Central memory CD8-positive, alpha-beta T cell (primary cell): ENCODE results near the gene RRP1B.
A peak's percentile ranks its signal among the peaks of the same experiment; 100 is the strongest.
"Not testable (repeated sequence)": the region's sequence is repeated elsewhere in the genome, so short reads cannot be mapped to it uniquely, and the experiment has no call there.

Source experiments
- ATAC-seq: fragments of 150-1000 bp; cut with Tn5 transposase; replicated peaks from 2 replicates; pipeline ENCODE4 v1.10.0; 2022; ENCODE audit warnings: mild to moderate bottlenecking, moderate FRiP score, moderate number of reproducible peaks; ENCODE audit not compliant: poor library complexity, severe bottlenecking; ENCODE audit errors: extremely low read depth
- DNase-seq, 2 donors: peaks; one replicate each; pipeline ENCODE4 v3.0.0; 2021; ENCODE audit warnings: low spot score in 2 of 2
- H3K27ac Mint-ChIP-seq: one replicate; pipeline ENCODE4 v1.8.0; 2022; ENCODE audit warnings: low read depth, mild to moderate bottlenecking, moderate library complexity, mixed read lengths
- H3K27me3 Mint-ChIP-seq: one replicate; pipeline ENCODE4 v1.8.0; 2022; ENCODE audit warnings: mixed read lengths
- H3K36me3 Mint-ChIP-seq: one replicate; pipeline ENCODE4 v1.8.0; 2022; ENCODE audit warnings: mild to moderate bottlenecking, moderate library complexity, mixed read lengths; ENCODE audit not compliant: insufficient read depth
- H3K4me1 Mint-ChIP-seq: one replicate; pipeline ENCODE4 v1.8.0; 2022; ENCODE audit warnings: mixed read lengths
- H3K4me3 Mint-ChIP-seq: one replicate; pipeline ENCODE4 v1.8.0; 2022; ENCODE audit warnings: mild to moderate bottlenecking, moderate library complexity, mixed read lengths
- H3K9me3 Mint-ChIP-seq: one replicate; pipeline ENCODE4 v1.8.0; 2022; ENCODE audit warnings: mixed read lengths

The RRP1B gene

DNA sequence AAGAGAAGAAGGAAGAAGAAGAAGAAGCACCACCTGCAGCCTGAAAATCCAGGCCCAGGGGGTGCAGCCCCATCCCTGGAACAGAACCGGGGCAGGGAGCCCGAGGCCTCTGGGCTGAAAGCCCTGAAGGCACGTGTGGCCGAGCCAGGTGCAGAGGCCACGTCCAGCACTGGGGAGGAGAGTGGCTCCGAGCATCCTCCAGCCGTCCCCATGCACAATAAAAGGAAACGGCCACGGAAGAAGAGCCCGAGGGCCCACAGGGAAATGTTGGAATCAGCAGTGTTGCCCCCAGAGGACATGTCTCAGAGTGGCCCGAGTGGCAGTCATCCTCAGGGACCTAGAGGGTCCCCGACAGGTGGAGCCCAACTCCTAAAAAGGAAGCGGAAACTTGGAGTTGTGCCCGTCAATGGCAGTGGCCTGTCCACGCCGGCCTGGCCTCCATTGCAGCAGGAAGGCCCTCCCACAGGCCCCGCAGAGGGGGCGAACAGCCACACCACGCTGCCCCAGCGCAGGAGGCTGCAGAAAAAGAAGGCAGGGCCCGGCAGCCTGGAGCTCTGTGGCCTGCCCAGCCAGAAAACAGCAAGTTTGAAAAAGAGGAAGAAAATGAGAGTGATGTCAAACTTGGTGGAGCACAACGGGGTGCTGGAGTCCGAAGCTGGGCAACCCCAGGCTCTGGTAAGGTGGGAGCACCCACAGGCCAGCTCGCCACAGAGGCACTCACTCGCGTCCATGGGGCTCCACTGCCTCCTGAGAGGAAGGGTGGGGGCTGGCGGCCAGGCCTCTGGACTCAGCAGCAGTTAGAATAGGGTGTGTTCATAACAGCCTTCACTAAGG is 28.4 kb downstream of the RRP1B start:
- Mint-ChIP-seq H3K4me3 (no peak overlapping the region), H3K27ac (peak overlapping the region; percentile 65), H3K27me3 (no peaks in the 10 kb centered on the region), H3K4me1 (peaks cover 4% of the 10 kb centered on the region), H3K9me3 (no peaks in the 10 kb centered on the region), H3K36me3 (peaks cover 65% of the 10 kb centered on the region)
- no peak for ATAC-seq
- DNase-seq, result no peak

DNA sequence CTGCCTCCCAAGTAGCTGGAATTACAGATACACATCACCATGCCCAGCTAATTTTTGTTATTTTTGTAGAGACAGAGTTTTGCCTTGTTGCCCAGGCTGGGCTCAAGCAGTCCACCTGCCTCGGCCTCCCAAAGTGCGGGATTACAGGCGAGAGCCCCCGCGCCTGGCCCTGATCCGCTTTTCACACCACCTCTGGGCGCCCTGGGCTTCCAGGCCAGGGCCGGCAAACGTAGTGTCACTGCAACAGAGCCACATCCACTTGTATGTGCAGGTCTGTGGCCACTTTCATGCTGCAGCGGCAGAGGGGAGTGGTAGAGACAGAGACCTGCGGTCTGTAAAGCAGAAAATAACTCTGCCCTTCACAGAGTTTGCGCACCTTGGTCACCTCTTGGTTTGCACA is 29.5 kb downstream of the RRP1B start:
- no peaks in the 10 kb centered on the region for H3K27me3 Mint-ChIP-seq
- H3K36me3 Mint-ChIP-seq, result peaks cover 61% of the 10 kb centered on the region
- H3K27ac Mint-ChIP-seq, result peak overlapping the region; percentile 51
- DNase-seq (no peak), ATAC-seq (no peak)
- H3K9me3 Mint-ChIP-seq, result no peaks in the 10 kb centered on the region
- peaks cover 4% of the 10 kb centered on the region for H3K4me1 Mint-ChIP-seq
- H3K4me3 Mint-ChIP-seq, result no peak overlapping the region

DNA sequence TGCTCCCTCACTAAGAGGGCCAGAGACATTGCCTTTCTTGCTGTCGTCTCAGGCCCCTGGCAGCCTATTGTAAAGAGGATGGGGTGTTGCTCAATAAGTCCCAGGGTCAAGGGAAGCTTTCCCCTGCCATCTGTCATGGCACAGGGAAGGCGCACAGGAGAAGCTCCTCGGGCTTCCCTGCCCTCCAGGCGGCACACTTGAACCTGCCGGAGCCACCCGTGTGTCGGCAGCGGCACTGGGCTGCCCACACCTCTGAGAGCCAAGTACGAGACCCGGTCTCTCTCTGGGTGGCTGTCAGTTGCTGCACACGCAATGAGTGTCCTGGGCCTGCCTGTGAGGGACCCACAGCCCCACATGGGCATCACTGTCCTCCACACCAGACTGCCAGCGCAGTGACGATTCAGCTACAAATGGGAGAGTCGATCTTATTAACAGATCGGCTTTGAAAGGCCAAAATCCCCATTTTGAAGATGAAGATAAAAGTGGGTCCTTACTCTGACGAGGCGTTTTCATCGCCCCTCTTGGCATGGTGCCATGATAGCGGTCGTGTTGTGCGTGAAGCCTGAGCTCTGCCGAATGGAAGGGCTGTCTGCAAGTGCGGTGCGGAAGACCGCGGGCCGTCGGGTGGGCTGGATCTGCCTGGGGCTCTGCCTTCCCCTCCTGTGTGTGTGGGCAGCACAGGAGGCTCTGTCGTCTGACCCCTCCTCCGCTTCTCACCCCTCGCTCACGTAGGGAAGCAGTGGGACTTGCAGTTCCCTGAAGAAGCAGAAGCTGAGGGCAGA is 30.4 kb downstream of the RRP1B start:
- Mint-ChIP-seq H3K9me3 (no peaks in the 10 kb centered on the region), H3K4me1 (peaks cover 2% of the 10 kb centered on the region), H3K27me3 (no peaks in the 10 kb centered on the region), H3K27ac (no peak overlapping the region), H3K4me3 (no peak overlapping the region), H3K36me3 (peaks cover 52% of the 10 kb centered on the region)
- ATAC-seq (no peak), DNase-seq (no peak)

DNA sequence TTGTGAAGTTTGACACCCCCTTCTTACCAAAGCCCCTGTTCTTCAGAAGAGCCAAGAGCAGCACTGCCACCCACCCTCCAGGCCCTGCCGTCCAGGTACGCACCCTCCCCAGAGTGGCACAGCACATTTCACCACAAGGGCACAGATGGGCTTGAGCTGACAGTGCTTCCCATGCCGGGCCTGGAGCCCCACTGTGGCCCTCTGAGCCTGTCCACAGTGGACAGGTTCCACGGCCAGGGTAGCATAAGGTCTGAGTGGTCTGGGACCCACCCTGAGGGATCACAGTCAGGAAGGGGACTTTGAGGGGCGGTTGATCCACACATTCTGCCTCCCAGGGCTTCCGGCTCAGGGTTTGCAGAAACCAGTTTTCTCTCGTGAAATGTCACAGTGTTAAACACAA is 31.0 kb downstream of the RRP1B start:
- ATAC-seq (no peak), DNase-seq (no peak)
- Mint-ChIP-seq H3K27me3 (no peaks in the 10 kb centered on the region), H3K27ac (no peak overlapping the region), H3K4me3 (no peak overlapping the region), H3K9me3 (no peaks in the 10 kb centered on the region), H3K4me1 (no peaks in the 10 kb centered on the region), H3K36me3 (peaks cover 49% of the 10 kb centered on the region)

DNA sequence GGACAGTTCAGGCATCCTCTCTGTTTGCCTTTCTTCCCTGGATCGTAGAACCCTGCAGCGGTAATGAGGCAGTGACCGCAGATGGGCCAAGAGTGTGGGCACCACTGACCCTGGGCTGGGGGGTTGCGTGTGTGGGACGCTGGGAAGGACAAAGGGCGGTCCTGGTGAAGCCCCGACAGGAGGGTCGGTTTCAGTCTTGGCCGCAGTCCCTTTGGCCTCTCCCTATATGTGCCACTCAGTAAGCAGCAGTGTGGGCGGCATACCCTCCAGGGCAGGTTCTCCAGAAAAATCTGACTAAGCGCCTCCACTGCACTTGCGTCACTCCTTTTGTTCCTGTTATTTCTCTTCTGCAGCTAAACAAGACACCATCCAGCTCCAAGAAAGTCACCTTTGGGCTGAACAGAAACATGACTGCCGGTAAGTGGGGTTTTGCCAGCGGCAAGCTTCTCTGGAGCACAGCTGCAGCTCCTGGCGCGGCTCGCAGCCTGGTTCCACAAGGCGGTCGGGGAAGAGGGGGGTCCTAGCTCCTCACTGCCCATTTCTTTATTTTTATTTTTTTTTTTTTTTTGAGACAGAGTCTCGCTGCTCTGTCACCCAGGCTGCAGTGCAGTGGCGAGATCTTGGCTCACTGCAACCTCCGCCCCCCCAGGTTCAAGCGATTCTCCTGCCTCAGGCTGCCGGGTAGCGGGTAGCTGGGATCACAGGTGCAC is 31.9 kb downstream of the RRP1B start:
- H3K4me1 Mint-ChIP-seq, result no peaks in the 10 kb centered on the region
- H3K27ac Mint-ChIP-seq, result no peak overlapping the region
- no peaks in the 10 kb centered on the region for H3K9me3 Mint-ChIP-seq
- H3K27me3 Mint-ChIP-seq, result no peaks in the 10 kb centered on the region
- no peak for DNase-seq
- H3K36me3 Mint-ChIP-seq, result peaks cover 45% of the 10 kb centered on the region
- H3K4me3 Mint-ChIP-seq, result no peak overlapping the region
- ATAC-seq, result no peak

DNA sequence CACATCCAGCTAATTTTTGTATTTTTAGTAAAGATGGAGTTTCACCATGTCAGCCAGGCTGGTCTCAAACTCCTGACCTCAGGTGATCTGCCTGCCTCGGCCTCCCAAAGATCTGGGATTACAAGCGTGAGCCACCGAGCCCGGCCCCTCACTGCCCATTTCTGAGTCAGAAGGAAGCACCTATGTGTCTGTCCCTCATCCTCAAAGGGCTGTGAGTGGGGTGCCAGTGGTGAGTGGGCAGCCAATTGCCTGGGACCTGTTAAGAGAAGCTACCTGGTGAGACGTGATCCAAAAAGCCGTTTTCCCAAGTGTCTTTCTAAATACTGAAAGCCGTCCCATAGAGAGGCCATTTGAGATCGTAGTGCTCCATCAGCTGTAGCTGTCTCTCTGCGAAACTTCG is 32.4 kb downstream of the RRP1B start:
- Mint-ChIP-seq H3K27me3 (no peaks in the 10 kb centered on the region), H3K36me3 (peaks cover 39% of the 10 kb centered on the region), H3K4me3 (no peak overlapping the region), H3K4me1 (no peaks in the 10 kb centered on the region), H3K27ac (no peak overlapping the region), H3K9me3 (no peaks in the 10 kb centered on the region)
- no peak for DNase-seq
- no peak for ATAC-seq

DNA sequence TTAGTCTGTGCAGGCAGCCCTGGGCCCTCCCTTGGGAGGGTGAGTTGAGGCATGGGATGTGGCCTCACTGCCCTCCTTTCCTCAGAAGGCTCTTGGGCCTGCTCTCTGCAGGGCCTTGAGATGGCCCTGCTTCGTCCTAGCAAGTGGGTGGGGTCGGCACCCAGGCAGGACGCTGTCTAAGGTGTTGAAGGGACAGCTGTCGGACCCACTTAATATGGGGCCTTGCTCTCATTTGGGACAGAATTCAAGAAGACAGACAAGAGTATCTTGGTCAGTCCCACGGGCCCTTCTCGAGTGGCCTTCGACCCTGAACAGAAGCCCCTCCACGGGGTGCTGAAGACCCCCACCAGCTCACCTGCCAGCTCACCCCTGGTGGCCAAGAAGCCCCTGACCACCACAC is 33.6 kb downstream of the RRP1B start:
- peaks cover 30% of the 10 kb centered on the region for H3K36me3 Mint-ChIP-seq

DNA sequence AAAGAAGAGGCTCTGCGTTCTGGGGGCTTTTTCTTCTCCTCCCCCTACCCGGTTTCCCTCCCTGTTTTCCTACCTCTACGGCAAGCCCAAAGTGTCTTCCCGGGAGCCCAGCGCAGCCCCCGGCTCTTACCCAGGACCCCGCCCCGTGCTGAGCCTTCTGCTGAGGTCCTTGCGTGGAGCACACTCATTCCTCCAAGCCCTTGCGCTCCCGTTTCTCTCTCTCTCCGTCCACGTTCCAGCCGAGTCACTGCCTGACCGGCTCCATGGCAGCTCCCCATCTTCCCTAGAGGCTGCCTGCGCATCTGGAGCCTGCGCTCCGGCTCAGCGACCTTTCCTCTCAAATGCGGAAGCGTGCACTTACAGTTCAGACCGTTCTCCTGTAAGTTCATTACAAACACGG is 34.6 kb downstream of the RRP1B start:
- H3K27ac Mint-ChIP-seq, result no peak overlapping the region
- H3K9me3 Mint-ChIP-seq, result no peaks in the 10 kb centered on the region
- no peaks in the 10 kb centered on the region for H3K27me3 Mint-ChIP-seq
- DNase-seq, result no peak
- H3K36me3 Mint-ChIP-seq, result peaks cover 28% of the 10 kb centered on the region
- no peak overlapping the region for H3K4me3 Mint-ChIP-seq
- no peak for ATAC-seq
- H3K4me1 Mint-ChIP-seq, result no peaks in the 10 kb centered on the region

More for the DNA sequence above, 33.6 kb downstream of the RRP1B start:
- DNase-seq, result no peak
- no peaks in the 10 kb centered on the region for H3K9me3 Mint-ChIP-seq
- no peaks in the 10 kb centered on the region for H3K4me1 Mint-ChIP-seq
- H3K4me3 Mint-ChIP-seq, result no peak overlapping the region
- peak overlapping the region; percentile 32 for H3K27ac Mint-ChIP-seq
- ATAC-seq, result no peak
- no peaks in the 10 kb centered on the region for H3K27me3 Mint-ChIP-seq

DNA sequence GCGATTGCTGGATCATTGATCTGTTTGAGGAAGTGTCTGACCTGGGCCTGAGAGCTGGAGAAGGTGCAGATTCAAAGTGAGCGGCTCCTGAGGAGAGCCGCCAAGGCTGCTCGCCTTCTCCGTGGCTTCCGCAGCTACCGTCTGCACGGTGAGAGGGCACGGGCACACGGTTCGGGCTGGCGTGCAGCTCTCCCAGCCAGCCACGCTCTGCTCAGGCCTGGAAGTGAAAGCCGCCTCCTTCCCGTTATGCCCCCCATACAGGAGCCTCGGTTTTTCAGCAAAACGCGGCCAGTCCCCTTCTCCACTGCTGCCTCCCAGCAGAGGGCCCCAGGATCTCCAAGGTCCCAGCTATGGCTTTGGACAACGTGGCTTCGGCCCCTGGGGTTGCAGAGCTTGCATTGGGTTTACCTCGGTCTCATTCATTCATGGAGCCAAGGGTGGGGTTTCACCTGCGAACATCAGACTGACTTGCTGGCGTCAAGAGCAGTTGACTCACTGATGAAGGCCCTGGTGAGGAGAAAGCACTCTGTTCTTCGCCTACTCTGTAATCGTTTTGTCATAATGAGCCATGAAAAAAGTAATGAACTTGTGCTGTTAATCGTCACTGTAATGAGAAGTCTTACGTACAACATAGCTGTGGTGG is 35.2 kb downstream of the RRP1B start:
- H3K4me1 Mint-ChIP-seq, result no peaks in the 10 kb centered on the region
- no peaks in the 10 kb centered on the region for H3K27me3 Mint-ChIP-seq
- no peak overlapping the region for H3K27ac Mint-ChIP-seq
- no peaks in the 10 kb centered on the region for H3K9me3 Mint-ChIP-seq
- H3K4me3 Mint-ChIP-seq, result no peak overlapping the region
- ATAC-seq (no peak), DNase-seq (no peak)
- peaks cover 26% of the 10 kb centered on the region for H3K36me3 Mint-ChIP-seq

DNA sequence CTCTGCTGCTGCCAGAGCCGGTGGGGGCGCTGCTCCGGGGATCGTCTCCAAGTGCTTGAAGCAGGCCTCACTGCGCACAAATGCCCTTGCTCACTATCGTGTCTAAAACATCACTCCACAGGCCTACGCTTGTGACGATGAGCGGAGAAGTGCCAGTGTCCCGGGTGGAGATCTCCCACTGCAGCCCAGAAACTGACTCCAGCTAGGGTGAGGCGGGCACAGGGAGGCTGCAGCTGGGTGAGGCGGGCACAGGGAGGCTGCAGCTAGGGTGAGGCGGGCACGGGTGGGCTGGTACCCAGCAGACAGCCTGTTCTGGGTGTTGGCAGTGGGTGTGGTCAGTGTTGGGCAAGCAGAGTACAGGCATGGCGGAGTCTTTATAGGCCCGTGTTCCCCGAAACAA is 36.9 kb downstream of the RRP1B start:
- Mint-ChIP-seq H3K27ac (no peak overlapping the region), H3K36me3 (peaks cover 21% of the 10 kb centered on the region), H3K4me1 (no peaks in the 10 kb centered on the region), H3K4me3 (no peak overlapping the region), H3K27me3 (no peaks in the 10 kb centered on the region), H3K9me3 (no peaks in the 10 kb centered on the region)
- no peak for DNase-seq
- ATAC-seq, result no peak

DNA sequence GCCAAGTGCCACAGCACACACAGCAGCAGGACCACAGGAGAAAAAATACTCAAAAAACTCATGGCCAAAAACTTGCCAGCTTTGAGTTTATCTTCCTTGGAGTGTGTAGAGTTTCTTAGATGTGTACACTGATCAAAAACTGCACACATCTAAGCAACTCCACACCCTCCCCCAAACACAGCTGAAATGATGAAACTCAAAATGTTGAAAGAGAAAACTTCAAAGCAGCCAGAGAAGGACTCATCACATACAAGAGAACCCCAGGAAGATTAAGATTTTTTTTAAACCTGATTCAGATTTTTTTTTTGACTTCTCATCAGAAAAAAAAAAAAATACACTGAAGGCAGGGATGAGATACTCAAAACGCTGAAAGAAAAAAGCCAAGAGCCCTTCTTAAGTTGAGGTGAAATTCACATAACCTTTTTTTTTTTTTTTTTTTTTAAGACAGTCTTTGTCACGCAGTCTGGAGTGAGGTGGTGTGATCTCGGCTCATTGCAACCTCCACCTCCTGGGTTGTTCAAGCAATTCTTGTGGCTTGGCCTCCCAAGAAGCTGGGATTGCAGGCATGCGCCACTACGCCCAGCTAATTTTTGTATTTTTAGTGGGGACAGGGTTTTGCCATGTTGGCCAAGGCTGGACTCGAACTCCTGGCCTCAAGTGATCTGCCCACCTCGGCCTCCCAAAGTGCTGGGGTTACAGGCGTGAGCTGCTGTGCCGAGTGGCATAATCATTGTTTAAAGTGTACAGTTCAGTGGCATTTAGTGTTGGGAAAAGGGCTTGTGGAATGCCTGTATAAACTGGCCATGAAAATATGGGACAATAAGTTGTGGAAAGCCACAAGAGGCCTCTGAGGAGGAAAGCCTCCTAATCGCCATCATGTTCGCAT is 38.6 kb downstream of the RRP1B start:
- no peak for ATAC-seq
- Mint-ChIP-seq H3K9me3 (no peaks in the 10 kb centered on the region), H3K27ac (peak overlapping the region; percentile 50), H3K4me1 (peaks cover 4% of the 10 kb centered on the region), H3K27me3 (no peaks in the 10 kb centered on the region), H3K4me3 (no peak overlapping the region), H3K36me3 (peaks cover 15% of the 10 kb centered on the region)
- no peak for DNase-seq

DNA sequence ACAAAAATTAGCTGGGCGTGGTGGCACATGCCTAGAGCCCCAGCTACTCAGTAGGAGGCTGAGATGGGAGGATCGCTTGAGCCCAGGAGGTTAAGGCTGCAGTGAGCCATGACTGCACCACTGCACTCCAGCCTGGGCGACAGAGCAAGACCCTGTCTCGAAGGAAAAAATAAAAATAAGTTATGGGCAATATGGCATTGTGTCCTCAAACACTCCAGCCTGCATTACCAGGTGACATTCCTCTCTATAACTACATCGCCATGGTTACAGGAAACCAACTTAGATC is 40.1 kb downstream of the RRP1B start:
- H3K36me3 Mint-ChIP-seq, result peaks cover 11% of the 10 kb centered on the region
- not testable (repeated sequence) for ATAC-seq, H3K27ac Mint-ChIP-seq, H3K4me3 Mint-ChIP-seq, H3K27me3 Mint-ChIP-seq, H3K9me3 Mint-ChIP-seq, DNase-seq
- H3K4me1 Mint-ChIP-seq, result peaks cover 11% of the 10 kb centered on the region
